DOHH2 (cell line): ENCODE measurements around the gene HMG20B.
"Not testable (repeated sequence)": the region's sequence is repeated elsewhere in the genome, so short reads cannot be mapped to it uniquely, and the experiment has no call there.

ENCODE experiments used
- CTCF ChIP-seq: fragments of 200-600 bp; sonication (generic); IDR thresholded peaks from one replicate; pipeline ENCODE4 v1.5.1; 2014; ENCODE audit warnings: antibody characterized with exemption, mild to moderate bottlenecking, low read depth, low read length; ENCODE audit not compliant: poor library complexity, severe bottlenecking
- EZH2phosphoT487 ChIP-seq: fragments of 200-600 bp; sonication (generic); IDR thresholded peaks from 2 replicates; pipeline ENCODE4 v1.6.1; 2017; ENCODE audit warnings: borderline replicate concordance, mild to moderate bottlenecking, antibody characterized with exemption, low read length, moderate library complexity, mixed read lengths

- TF ChIP-seq CTCF, EZH2phosphoT487: not testable (repeated sequence)
Measured at GRCh38 chr19:3570042-3570441, 2.7 kb upstream of the HMG20B start.
